NCI-H2029 treated with DMSO at 0.1 percent for 48 hours (cell line): ENCODE data around the gene RAP1A.

Experiments
- DNase-seq: peaks from one replicate; lab custom pipeline; 2025; lab: John Stamatoyannopoulos, UW

The RAP1A gene

DNA sequence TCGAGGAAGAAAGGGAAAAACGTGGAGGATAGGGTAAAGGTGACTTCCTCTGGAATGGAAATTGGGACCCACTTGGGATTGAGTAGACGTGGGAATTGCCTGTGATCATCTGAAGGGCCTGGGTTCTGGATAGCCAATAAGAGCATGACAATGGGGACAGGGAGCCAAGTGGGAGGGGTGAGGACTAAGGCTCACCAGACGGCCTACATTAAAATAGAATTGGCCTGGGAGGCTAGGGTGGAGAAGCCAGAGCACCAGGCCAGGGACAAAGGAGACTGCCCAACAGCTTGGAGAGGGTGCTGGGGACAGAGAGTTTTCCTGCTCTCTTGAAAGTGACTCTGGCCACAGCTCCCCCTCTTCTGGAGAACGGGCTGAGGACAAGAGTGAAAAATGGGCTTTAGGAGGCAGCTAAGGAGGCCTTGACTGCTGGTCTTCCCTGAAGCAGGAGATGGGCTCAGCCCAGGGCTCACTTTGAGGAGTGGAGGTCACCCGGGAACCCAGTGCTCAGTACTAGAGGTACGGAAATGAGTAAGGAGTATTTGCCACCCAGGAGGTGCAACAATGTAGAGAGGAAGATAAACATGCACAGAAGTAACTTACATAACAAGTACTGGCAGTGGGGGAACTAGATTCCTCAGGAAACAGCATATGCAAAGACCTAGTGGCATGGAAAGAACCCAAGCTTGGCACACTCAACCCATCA, 100.8 kb downstream of the RAP1A start:
- no peak for DNase-seq

DNA sequence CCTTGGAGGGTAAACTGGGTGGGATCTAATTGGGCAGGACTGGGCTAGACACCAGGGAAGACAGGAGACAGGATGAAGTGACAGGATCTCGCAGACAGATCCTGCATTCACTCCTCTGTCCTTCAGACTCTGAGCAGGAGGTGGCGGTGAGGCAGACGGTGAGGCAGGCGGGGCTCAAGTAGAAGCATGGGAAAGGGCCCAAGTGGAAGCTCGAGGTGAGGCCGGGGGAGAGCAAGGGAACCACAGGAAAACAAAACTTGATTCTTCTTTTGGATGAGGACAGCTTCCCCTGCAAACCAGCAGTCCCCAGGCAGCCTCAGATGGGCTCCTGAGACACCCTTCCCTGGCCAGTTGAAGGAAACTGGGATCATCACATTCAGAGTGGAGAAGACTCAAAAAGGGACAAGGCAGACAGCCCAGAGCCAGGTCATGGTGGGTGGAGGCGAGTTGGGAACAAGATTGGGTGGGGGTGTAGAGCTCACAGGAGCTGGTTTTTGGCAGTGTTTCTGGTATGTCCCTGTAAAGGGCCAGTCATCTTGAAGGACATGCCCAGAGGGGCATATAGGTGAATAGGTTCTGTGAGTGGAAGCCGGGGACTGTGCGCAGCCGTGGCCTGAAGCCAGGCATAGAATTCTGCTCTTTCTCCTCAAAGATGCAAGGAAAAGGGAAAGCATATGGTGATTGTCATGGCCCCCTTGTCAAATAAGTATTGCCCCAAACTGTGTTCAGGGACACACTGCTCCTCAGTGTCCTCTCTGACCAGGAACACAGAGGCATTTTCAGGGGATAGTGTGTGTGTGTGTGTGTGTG, 101.6 kb downstream of the RAP1A start:
- DNase-seq, result no peak

DNA sequence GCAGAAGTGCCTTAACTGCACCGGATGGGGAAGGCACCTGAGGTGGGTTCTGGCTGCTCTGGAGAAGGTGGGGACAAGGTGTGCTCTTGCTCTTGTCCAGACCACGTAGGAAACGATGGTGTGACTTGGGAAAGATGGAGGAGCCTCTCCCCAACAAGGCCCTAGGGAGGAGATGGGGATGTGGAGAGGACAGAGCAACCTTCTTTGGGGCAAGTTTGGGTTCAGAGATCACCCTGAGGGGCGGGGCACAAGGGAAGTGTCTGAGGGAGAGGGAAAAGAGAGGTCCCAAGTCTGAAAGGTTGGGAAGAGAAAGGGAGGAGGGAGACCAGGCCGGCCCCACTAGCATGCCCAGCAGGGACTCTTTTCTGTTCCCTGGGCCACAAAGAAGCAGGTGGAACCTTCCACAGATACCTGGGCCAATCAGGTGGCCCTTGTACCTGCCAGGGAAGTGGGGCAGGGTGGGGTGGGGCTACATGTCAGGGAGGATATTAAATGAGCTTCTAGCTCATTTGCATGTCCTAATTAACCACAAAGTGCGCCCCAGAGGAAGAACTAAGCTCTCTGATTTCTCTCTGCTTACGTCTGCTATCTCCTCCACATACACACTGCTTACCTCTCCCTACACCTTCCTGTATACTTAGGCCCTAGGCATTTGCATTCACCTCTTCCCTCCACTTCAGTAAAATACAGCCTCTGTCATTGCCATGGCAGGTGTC, 103.7 kb downstream of the RAP1A start:
- no peak for DNase-seq

DNA sequence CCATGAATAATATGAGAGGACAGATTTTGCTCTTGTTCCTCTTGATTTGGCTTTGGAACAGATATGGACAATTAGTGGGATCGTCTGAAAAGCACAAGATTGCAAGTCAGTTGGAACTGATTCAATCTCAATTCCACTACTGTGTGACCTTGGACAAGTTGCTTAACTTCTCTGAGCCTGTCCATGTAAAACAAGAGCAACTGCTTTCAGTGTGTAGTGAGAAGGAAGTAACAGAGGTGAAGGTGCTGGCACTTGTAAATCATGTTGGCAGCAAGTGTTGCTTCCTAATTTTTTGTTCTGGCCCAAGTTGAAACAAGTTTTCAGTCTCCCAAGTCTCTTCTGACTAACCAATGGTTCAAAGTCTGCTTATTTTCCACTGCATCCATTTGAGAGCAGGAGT, 104.3 kb downstream of the RAP1A start:
- no peak for DNase-seq

DNA sequence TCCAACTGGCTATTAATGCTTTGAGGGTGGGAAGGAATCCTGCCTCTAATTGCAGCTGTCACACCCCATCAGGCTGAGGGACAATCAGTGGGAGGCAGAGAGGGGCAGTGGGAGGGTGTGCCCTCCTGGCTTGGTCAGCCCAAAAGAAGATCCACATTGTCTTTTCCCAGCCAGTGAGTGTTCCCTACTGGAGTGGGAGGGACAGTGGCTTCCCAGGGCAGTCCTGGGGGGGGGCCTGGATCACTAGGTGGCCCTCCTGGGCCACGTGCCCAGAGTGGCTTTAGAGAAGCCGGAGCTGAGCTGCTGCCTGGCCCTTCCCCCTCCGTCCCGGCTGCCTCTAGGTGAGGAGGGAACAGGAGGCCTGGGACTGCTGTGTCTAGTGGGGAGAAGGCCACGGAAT, 105.6 kb downstream of the RAP1A start:
- no peak for DNase-seq

DNA sequence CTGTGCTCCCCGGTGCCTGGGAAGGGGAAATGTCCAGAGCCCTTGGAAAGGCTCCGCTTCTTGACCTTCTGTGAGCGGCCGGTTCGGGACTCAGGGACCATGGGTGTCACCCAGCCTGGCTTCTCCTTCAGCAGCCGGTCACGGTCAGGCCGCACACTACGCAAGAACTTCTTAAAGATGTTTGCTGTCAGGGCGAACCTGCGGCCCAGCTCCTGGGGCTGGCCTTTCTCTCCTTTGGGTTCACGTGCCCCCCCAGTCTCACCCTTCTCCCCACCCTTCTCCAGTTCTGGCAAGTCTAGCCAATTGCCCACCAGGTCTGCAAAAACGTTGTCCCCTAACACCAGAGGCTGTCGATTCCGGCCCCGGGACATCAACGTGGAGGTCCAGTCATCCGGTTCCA, 107.5 kb downstream of the RAP1A start:
- no peak for DNase-seq

DNA sequence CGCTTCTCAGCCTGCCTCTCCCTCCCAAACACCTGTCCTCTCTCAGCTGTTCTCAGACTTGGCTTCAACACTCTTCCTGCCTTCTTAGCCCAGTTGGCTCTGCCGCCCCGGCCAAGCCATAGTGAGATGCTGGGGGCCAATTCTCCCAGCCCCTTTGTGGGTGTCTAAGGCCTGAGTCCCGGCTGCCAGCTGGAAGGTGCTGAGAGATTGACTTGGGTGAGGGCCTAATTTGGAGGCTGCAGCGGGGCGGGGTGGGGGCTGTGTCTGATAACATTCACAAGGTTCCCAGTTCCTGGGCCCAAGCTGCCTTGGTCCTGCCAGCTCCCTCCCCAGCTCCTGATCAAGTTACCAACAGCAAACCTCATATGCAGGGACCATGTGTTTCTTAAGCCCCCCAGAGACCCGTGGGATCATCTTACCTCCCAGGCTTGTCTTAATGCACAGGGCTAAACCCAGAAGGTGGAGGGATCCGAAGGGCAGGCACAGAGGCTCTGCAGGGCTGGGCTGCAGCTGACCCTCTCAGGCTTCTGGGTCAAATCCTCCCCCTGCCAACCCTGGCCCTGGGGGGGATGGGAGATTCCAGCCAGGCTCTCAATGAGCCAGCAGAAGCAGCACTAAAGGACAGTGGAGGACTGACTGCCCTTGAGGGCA, 109.8 kb downstream of the RAP1A start:
- DNase-seq, result no peak

DNA sequence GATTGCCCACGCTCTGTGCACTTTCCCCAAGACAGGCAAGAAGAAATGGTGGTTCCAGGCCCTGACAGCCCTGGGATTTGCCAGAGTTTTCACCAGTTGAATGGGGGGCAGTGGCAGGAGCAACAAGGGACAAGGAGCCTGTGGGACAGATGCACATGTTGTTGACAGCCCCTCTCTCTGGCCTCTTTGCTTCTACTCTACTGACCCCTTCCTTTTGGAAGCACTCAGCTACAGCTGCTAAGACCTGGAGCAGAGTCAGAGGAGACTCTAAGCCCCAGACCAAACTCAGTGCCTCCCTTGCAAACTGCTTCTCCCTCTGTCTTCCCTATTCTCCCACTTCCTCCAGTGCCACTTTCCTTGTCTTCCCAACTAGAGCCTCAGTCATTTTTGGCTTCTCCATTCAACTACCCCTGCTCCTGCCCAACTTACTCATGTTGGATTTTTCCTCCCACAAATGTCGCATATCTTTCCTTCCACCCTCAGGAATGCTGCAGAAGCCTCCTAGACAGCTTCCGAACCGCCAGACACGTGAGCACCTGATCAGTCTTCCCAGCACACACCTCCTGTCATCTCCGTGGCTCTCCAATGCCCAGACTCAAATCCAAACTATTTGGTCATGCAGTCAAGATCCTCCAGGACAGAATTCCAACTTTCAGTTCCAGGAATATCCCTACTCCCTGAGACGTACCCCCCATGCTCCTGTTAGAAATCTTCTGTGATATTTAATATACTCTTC, 110.5 kb downstream of the RAP1A start:
- no peak for DNase-seq

DNA sequence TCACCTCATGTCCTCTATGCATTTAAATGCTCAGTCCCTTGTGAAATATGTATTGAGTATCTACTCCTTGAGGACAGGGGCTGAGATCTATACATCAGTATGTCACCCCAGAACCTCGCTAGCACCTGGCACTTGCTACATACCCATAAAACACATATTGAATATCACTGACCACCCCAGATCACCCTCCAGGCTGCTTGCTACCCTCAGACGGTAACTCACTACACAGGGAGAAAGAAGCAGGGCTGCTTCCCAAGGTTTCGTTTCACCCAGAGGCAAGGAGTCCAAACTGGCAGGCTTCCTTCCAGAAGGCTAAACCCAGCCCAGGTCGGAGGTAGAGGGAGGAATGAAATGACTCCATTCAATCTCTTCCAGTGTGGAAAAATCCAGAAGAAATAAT, 111.1 kb downstream of the RAP1A start:
- no peak for DNase-seq

DNA sequence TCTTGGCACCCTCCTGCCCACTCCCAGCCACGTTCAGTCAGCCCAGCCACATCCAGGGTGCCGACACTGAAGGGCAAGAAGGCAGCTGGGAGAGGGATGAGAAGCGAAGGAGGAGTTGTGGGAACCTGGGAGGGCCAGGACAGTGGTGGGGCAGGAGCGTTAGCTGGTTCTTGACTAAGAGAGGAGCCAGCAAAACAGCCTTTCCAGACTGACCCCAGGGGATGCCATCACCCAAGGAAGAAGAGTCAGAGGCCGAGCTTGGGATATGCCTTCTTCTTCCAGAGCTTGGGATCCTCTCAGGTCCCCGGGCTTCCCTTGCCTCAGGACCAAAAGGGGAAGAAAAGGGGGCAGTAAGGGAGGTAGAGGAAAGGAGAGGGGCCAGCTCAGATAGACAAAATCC, 112.4 kb downstream of the RAP1A start:
- DNase-seq, result no peak

DNA sequence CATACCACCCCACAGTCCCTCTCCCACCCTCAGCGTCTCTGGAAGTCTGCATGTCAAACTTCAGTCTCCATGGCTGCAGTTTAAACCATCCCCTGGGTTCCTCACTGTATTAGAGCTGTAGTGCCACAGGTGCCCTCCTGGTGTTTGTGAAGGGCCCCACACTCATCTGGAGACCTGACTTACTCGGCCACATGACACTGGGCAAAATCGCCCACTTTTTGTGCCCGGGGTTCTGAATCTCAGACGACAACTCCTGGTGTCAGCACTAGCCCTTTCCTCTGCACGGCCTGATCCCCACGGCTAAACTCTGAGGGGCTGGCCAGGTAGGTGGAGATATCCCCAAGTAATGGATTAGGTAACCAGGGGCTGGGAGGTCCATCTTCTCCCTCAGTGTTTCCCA, 113.1 kb downstream of the RAP1A start:
- DNase-seq, result no peak

DNA sequence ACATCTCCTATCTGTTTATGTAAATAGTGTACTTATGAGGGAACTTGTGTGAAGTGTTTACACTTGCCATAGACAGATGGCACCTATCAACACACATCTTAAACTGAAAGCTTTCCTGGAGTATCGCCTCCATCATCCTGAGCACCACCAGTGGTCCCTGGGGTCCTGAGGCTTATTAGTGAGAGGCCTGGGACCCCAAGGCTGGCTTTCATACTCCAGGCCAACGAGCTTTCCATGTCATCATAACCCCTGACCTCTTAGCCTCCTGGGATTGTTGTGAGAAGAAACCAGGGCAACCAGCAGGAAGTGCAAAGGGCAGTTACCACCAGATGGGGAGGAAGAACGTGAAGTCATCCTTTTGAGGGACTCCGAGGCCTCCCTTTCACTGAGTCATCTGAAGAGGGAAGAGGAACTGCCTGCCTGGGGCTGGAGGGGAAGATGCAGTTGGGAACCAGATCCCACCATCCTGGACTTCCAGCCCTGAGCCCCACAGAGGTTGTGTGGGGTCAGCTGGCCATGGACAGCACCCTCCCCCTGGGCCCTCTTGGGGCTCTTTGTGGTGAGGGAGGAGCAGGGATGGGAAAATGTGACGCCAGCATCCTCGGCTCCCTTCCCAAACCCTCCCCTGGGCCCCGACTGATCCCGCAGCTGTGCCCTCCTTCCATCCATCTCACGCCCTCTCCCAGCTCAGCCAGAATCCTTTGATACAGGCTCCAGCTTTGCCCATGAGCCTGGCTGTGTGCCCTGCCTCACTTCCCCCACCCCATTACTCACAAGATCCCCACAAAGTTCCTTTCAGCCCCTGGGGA, 113.8 kb downstream of the RAP1A start:
- DNase-seq, result no peak

DNA sequence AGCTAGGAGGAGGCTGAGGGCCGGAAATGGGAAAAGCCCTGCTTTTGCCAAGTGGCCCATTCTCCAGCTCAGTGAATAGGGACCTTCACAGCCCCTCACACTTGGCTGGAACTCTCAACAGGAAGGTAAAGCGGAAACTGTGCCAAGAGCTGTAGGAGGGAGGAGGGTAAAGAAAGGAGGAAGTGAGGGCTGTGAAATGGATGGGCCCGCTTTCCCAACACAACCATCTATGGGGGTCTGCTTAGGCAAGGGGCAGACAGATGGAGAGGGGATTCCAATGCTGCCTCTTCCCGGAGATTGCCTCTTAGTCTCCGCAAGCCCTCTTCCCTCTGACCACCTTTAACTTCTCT, 114.4 kb downstream of the RAP1A start:
- DNase-seq, result no peak

DNA sequence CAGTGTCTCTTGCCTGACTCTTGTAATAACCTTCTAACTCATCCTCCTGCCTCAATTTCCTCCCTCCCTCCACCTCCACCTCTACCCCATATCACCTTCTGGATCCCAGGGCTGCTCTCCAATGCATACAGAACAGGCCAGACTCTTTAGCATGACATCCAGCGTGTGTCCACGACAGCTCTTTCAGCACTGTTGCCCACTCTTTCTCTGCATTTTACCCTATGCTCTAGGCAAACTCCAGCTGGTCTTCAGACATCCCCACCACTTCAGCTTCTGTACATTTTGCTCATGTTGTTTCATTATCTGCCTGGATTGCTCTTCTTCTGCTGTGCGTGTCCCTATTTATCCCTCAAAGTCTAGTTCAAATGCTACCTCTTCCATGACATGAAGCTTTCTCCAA, 114.8 kb downstream of the RAP1A start:
- DNase-seq, result no peak

DNA sequence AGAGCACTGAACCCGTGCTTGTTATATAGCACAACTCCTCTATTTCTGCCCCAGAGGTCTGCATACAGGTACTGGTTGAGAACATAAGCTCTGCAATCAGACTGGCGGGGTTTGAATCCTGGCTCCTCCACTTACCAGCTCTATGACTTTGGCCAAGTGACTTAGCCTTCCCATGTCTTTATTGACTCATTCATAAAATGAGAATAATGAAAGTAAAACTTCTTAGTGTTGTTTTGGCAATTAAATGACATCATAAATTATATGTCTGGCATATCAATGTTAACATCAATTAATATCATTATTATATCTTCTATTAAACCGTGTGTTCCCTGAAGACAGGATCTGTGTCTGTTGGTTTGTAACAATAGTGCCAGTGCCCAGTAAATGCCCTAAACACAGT, 115.3 kb downstream of the RAP1A start:
- DNase-seq, result no peak

DNA sequence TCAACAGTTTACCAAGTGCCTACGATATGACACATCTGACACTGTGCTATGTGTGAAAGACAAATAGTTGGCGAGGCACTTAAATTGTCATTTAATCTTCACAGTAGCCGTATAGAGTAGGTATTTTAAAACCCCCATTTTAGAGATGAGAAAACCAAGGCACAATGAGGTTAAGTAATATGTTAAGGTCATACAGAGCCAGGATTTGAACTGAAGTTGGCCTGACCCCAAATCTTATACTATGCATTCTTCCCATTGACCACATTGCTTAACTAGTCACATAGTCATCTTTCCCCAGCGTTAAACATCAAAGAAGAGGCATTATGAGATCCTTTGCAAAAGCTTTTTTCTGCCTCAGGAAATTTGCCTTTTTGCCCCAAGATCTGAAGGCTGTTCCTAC, 115.7 kb downstream of the RAP1A start:
- DNase-seq, result no peak

DNA sequence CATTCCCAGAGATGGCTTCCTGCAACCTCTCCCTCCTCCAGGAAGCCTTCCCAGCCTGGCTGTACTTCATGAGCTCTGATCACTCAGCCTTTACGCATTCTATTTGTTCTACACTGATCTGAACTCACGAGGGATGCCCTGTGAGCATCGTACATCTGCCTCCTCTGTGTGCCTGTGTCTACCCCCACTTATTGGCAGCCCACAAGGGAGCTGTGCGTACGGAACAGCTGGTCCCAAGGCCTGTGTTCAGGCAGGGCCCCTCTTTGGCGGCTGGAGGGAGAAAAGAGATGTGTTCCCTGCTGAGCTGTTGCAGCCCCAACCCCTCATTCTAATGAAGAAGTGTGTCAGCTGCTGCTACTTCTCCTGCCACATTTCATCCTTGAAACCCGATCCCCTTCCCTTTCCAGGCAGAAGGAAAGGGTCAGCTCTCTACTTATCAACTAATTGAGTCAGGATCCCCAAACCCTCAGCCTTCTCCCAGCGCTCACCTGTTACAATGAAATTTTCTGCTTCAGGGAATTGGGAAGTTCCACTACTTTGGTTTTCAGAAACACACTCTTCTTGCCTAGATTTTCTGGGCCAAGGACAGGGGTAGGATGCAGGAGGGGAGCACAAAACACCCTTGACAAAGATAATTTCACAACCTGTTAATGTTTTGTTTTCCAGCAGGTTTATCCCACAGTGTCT, 116.4 kb downstream of the RAP1A start:
- no peak for DNase-seq

DNA sequence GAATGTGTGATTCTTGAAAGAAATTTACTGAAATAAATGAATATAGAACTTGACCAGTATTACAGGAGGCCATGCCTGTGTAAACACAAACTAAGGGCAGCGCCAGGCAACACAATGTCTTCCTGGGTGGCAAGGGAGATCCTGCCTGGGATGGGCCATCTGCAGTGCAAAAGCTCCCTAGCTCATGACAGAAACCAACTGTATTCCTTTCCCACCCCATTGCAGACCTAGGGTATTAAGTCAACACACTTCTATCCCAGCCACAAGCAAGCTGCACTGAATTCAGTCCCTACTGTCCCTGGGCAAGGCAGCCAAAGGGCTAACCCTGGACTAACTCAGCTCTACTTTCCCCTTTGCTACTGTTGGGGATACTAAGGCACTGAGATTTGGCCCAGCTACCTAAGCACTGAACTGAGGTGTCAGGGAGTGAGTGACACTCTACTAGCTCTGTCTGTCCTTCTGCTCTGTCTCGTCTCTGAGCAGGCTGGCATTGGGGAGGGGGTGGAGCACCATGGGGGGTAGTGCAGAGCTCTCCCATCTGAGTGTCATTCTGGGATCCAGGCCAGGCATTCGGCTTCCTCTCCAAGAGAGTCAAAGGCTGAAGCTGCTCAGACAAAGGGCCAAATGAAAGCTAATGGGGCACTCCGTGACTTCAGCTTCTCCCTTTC, 117.1 kb downstream of the RAP1A start:
- DNase-seq, result peak; percentile 38

DNA sequence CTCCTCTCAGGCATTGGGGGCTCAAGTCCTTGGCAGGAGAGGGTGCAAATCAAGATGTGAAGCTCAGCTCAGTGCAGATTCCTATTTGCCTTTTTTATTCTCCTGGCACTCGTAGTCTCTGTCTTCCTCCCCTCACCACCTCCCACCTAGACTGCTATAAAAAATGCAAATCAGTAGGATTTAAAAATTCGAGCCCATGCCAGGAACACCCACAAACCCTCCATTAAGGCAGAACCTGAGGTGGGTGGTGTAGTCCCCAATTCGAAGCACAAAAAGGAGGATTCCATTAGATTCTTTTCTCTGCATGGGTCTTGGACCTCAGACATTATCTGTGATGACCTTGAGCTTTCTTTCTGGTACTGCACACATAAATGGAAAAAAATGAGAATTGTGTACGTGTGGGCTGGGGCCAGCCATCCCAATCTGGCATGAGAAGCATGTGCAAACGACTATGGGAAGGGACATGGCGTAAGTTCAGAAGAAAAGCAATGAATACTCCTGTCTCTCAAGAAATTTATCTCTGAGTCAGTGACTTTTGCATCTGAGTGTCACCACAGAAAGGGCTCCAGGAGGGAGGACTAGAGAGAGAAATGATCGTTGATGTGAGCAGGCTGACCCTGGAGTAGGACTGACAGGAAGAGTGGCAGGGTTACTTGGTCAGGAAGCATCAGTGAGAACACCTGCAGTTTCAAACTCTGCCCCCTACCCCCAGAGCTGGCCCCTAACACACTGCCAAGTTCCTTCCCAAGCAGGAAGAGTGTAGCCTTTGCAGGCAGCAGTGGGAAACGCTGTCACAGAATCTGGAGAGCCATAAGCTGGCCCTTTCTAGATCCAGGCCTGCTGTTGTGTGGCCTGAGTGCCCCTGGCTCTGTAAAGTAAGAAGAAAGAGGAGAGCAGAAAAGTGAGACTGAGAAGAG, 117.9 kb downstream of the RAP1A start:
- DNase-seq, result no peak
